DMS 273 (cell line): ENCODE data around the gene UBE2A.
A peak's percentile ranks its signal among the peaks of the same experiment; 100 is the strongest.

Source experiments
- DNase-seq: peaks from one replicate; lab custom pipeline; 2025; ENCODE audit not compliant: unreplicated experiment; lab: John Stamatoyannopoulos, UW

UBE2A gene

GRCh38 chrX:119574394-119575266 is at the start of gene UBE2A:
Gene UBE2A (plus strand): TSS chrX:119574563. CDS start chrX:119574712, 149 bp downstream.
- DNase-seq, result peak; percentile 97

- DNase-seq, result no peak
Observed at GRCh38 chrX:119529345-119530276, 44.8 kb upstream of the UBE2A start.

- no peak for DNase-seq
Observed at GRCh38 chrX:119537487-119537886, 36.9 kb upstream of the UBE2A start.

GRCh38 chrX:119539872-119540271 is 34.5 kb upstream of the UBE2A start:
- peak; percentile 12 for DNase-seq

- no peak for DNase-seq
Observed at GRCh38 chrX:119541188-119541587, 33.2 kb upstream of the UBE2A start.

GRCh38 chrX:119549327-119550016 is 24.9 kb upstream of the UBE2A start:
- DNase-seq, result peak; percentile 27

GRCh38 chrX:119552508-119552907 is 21.9 kb upstream of the UBE2A start:
- DNase-seq, result no peak

GRCh38 chrX:119565107-119565663 is 9.2 kb upstream of the UBE2A start, which contains the start of gene STEEP1:
Gene STEEP1 (minus strand): TSS chrX:119565409. CDS start chrX:119565355, 54 bp downstream.
- DNase-seq, result peak; percentile 98

- DNase-seq, result no peak
Observed at GRCh38 chrX:119570351-119570835, 4.0 kb upstream of the UBE2A start.

GRCh38 chrX:119573222-119573621 is 1.1 kb upstream of the UBE2A start:
- DNase-seq, result no peak

GRCh38 chrX:119573840-119574393 is 446 bp upstream of the UBE2A start:
- DNase-seq, result peak; percentile 67

GRCh38 chrX:119579414-119579813 is 5.1 kb downstream of the UBE2A start:
- no peak for DNase-seq

GRCh38 chrX:119583431-119584059 is 9.2 kb downstream of the UBE2A start:
- DNase-seq, result no peak

- no peak for DNase-seq
Observed at GRCh38 chrX:119589810-119590209, 15.4 kb downstream of the UBE2A start.

- no peak for DNase-seq
Observed at GRCh38 chrX:119602701-119603255, 28.4 kb downstream of the UBE2A start.

- DNase-seq, result no peak
Observed at GRCh38 chrX:119604766-119605463, 30.6 kb downstream of the UBE2A start.

GRCh38 chrX:119605464-119606279 is 31.3 kb downstream of the UBE2A start:
- DNase-seq, result peak; percentile 60
